Measurements from ENCODE around the gene INPP4B.

The INPP4B gene

DNA sequence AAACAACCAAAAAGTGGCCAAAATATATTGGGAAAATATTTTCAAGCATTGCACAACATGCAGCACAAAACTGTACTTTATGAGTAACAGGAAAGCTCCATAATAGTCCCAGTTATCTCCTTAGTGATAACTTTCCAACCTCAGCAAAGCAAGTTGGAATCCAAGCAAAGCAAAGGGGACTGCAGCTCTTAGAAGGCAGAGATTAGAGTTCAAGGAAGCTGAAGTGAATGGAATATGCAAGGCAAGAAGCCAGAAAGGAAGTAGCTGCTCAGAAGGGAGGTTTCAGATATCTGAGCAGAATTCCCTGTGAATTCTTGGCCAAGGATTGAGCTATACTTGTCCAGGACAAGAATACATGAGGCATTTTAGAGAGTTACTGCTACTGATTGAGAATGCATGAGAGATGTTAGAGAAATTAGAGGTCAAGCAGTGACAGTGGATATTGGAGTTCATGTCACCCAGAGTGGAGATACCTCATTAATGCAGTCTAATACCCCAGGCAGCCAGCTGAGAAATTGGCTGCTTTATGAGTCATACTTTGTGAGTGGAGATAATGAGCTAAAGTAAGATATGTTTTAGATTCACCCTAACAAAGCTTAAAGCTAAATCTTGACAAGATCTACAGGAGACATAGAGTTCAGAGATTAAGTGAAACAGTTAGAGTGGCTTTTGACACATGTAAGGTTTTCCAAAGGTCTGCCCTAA, 102.8 kb downstream of the INPP4B start:
- TF ChIP-seq, protein P1, sequence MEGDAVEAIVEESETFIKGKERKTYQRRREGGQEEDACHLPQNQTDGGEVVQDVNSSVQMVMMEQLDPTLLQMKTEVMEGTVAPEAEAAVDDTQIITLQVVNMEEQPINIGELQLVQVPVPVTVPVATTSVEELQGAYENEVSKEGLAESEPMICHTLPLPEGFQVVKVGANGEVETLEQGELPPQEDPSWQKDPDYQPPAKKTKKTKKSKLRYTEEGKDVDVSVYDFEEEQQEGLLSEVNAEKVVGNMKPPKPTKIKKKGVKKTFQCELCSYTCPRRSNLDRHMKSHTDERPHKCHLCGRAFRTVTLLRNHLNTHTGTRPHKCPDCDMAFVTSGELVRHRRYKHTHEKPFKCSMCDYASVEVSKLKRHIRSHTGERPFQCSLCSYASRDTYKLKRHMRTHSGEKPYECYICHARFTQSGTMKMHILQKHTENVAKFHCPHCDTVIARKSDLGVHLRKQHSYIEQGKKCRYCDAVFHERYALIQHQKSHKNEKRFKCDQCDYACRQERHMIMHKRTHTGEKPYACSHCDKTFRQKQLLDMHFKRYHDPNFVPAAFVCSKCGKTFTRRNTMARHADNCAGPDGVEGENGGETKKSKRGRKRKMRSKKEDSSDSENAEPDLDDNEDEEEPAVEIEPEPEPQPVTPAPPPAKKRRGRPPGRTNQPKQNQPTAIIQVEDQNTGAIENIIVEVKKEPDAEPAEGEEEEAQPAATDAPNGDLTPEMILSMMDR (IDR thresholded peaks at IDR 0.05; ENCODE audit: extremely low read depth, missing control alignments): no peak
- DNase-seq (ENCODE audit: low spot score): no peak

GRCh38 chr4:142741995-142742394, 104.1 kb downstream of the INPP4B start:
- TF ChIP-seq, protein P1 (IDR thresholded peaks at IDR 0.05; ENCODE audit: extremely low read depth, missing control alignments): no peak
- no peak for DNase-seq (ENCODE audit: low spot score)

GRCh38 chr4:142728233-142728632, 117.9 kb downstream of the INPP4B start:
- DNase-seq (ENCODE audit: low spot score): no peak
- TF ChIP-seq, protein P1 (IDR thresholded peaks at IDR 0.05; ENCODE audit: extremely low read depth, missing control alignments): no peak

DNA sequence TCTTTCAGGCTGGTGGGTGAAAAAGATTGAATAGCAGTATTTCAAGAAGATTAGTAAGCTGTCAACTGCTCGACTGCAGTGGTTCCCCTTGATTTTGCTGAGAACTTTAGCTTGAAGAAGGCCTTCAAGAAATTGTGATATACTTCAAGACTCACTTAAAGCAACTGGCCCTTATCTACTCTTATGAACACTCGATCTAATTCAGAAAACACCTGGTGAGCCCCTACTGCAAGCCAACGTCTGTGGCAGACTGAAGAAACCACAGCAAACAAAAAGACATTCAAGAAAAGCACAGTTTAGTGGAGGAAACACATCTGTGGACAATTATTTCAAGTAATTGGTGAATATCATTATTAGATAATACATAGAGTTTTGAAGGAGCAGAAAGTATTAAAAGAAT, 119.0 kb downstream of the INPP4B start:
- TF ChIP-seq, protein P1 (IDR thresholded peaks at IDR 0.05; ENCODE audit: extremely low read depth, missing control alignments): no peak
- no peak for DNase-seq (ENCODE audit: low spot score)

GRCh38 chr4:142725886-142726285, 120.2 kb downstream of the INPP4B start:
- TF ChIP-seq, protein P1 (IDR thresholded peaks at IDR 0.05; ENCODE audit: extremely low read depth, missing control alignments): no peak
- no peak for DNase-seq (ENCODE audit: low spot score)

DNA sequence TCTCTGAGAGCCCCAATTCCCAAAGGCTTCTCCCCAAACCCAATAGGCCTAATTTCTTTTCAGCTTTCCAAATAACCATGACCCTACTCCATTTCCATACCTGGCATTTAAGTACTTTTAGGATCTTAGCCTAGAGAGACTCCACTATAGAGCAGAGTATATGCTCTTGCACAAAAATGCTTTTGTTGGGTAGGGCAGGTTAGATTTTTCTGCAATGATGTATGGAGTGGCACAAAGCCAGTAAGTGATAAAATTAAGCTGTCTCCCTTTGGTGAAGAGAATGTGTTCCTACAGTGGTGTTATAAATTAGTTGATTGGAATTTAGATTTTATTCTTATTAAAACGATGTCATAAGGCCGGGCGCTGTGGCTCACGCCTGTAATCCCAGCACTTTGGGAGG, 124.9 kb downstream of the INPP4B start:
- no peak for DNase-seq (ENCODE audit: low spot score)
- TF ChIP-seq, protein P1 (IDR thresholded peaks at IDR 0.05; ENCODE audit: extremely low read depth, missing control alignments): no peak

DNA sequence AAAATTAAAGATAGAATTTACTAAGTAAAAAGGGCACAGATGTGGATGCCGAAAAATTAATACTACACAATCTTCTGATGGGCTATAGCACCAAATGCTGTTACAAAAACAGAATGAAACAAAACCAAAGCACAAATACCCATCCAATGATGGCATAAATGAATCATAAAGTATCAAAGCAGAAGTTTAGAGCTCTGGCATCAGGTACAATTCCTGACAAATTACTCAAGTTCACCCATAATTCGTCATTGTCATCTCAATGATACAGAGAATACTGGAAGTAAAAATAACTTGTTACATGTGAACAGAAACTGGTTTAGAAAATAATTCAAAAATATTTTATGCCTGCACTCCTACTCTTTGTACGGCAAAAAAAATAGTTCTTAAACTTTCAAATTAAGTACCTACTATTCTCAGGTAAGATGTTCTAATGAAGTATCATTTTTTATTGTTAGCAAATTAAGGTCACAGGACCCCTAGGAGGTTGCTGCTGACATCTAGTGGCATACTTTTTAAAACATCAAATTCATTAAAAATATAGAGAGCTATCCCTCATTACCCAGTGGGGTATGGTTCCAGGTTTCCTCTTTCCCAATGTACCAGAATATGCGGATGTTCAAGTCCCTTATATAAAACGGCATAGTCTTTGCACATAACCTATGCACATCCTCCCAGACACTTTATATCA, 126.1 kb downstream of the INPP4B start:
- peak; percentile 4 for DNase-seq (ENCODE audit: low spot score)
- TF ChIP-seq, protein P1 (IDR thresholded peaks at IDR 0.05; ENCODE audit: extremely low read depth, missing control alignments): no peak

Data from GM20000 (cell line).